HCT116 (cell line): ENCODE results near the gene PITPNC1.

Experiments
- CEBPB ChIP-seq: IDR thresholded peaks from 2 replicates; pipeline ENCODE4 v1.6.1; 2012; ENCODE audit warnings: low read depth
- CTCF ChIP-seq, 3 experiments: fragments of 200-600 bp in 1 of 3; sonication (generic) in 1 of 3; IDR thresholded peaks in 2 of 3; conservative IDR thresholded peaks in 1 of 3; 2 replicates each; pipeline ENCODE4 v1.5.1; 2012 to 2017; ENCODE audit warnings: low read depth in 2 of 3, low read length in 2 of 3, antibody characterized with exemption in 1 of 3, borderline replicate concordance in 1 of 3, control low read depth in 1 of 3, mild to moderate bottlenecking in 1 of 3, mixed read lengths in 1 of 3, mixed run types in 1 of 3, moderate library complexity in 1 of 3; ENCODE audit not compliant: insufficient read depth in 1 of 3
- EZH2 ChIP-seq: fragments of 200-600 bp; sonication (generic); IDR thresholded peaks from 2 replicates; pipeline ENCODE4 v1.6.1; 2017; ENCODE audit warnings: antibody characterized with exemption, mixed run types
- EZH2phosphoT487 ChIP-seq: fragments of 200-600 bp; IDR thresholded peaks from 2 replicates; pipeline ENCODE4 v1.6.1; 2018; ENCODE audit warnings: antibody characterized with exemption, borderline replicate concordance
- POLR2A ChIP-seq: IDR thresholded peaks from 2 replicates; pipeline ENCODE4 v1.7.0; 2011; ENCODE audit warnings: borderline replicate concordance; ENCODE audit not compliant: insufficient read depth, insufficient read length; ENCODE audit errors: extremely low read depth
- SIN3A ChIP-seq: IDR thresholded peaks from 2 replicates; pipeline ENCODE4 v1.6.1; 2012; ENCODE audit warnings: low read depth
- SP1 ChIP-seq: IDR thresholded peaks from 2 replicates; pipeline ENCODE4 v1.6.1; 2012; ENCODE audit warnings: low read depth
- YY1 ChIP-seq: IDR thresholded peaks from 2 replicates; pipeline ENCODE4 v1.6.1; 2011; ENCODE audit warnings: low read length, low read depth, moderate library complexity, mild to moderate bottlenecking; ENCODE audit not compliant: insufficient replicate concordance; ENCODE audit errors: extremely low read depth
- ZNF274 ChIP-seq: fragments of 200-500 bp; sonication (Bioruptor generic); IDR thresholded peaks from 2 replicates; pipeline ENCODE4 v1.6.1; 2014; ENCODE audit warnings: mild to moderate bottlenecking, low read depth, low read length, inconsistent platforms

GRCh38 chr17:67433248-67433924 is 56.3 kb downstream of the PITPNC1 start:
- TF ChIP-seq CTCF (IDR thresholded peaks at IDR 0.05 in 2 of 3, conservative IDR thresholded peaks at IDR 0.05 in 1 of 3; ENCODE audit: borderline replicate concordance in 1 of 3, insufficient read depth in 1 of 3, low read depth in 2 of 3, low read length in 2 of 3) (no peak), SP1 (no peak), CEBPB (no peak), EZH2phosphoT487 (no peak), EZH2 (no peak), POLR2A (no peak), YY1 (no peak), ZNF274 (no peak), SIN3A (no peak)
